Calu3 (cell line): ENCODE measurements around the gene BNIP1. TPM values are rescaled to one million over a fixed set of nuclear protein-coding genes. Genes with fewer than 3 reads are reported as not detected.

Experiments used
- BruUV-seq: library from RNA; stranded (reverse); fragments of 400-500 nt; replicated peaks from 2 replicates; lab custom pipeline; 2021; lab: Mats Ljungman, UMichigan
- CTCF ChIA-PET: fragments of 300-600 bp; sonication (Branson Sonifier 250); formaldehyde crosslinking; loops from one replicate; lab custom pipeline; 2022; ENCODE audit warnings: antibody characterized with exemption; lab: Charles Lee
- DNase-seq: peaks from one replicate; pipeline ENCODE4 v3.0.0; 2022
- H3K27ac Mint-ChIP-seq: one replicate; pipeline ENCODE4 v1.8.0; 2022; ENCODE audit warnings: mixed read lengths; ENCODE audit not compliant: unreplicated experiment
- H3K27me3 Mint-ChIP-seq: one replicate; pipeline ENCODE4 v1.8.0; 2022; ENCODE audit warnings: mixed read lengths; ENCODE audit not compliant: unreplicated experiment
- H3K36me3 Mint-ChIP-seq: one replicate; pipeline ENCODE4 v1.8.0; 2022; ENCODE audit warnings: mild to moderate bottlenecking, moderate library complexity, mixed read lengths; ENCODE audit not compliant: insufficient read depth, unreplicated experiment
- H3K4me1 Mint-ChIP-seq: one replicate; pipeline ENCODE4 v1.8.0; 2022; ENCODE audit warnings: mild to moderate bottlenecking, low read depth, mixed read lengths; ENCODE audit not compliant: unreplicated experiment
- H3K4me3 Mint-ChIP-seq: one replicate; pipeline ENCODE4 v1.8.0; 2022; ENCODE audit warnings: mild to moderate bottlenecking, low read depth, moderate library complexity, mixed read lengths; ENCODE audit not compliant: unreplicated experiment
- H3K9me3 Mint-ChIP-seq: one replicate; pipeline ENCODE4 v1.8.0; 2022; ENCODE audit warnings: low read depth, mixed read lengths; ENCODE audit not compliant: unreplicated experiment
- CTCF ChIP-seq: fragments of 200-600 bp; IDR thresholded peaks from one replicate; pipeline ENCODE4 v1.8.0; 2022; ENCODE audit warnings: antibody characterized with exemption; ENCODE audit not compliant: unreplicated experiment
- intact Hi-C: fragments of 100-400 bp; cut with micrococcal nuclease; formaldehyde crosslinking; loops from one replicate; pipeline ENCODE4 v1.10.0; 2022; ENCODE audit not compliant: unreplicated experiment
- total RNA-seq: library from RNA; stranded (reverse); gene quantifications from 2 replicates; pipeline ENCODE4 v1.2.3, GENCODE V29; 2022

The BNIP1 gene
- total RNA-seq, 1 experiment from 2014 or later, result 13.4 TPM

- CTCF ChIA-PET, result no interaction called here
- no peak for TF ChIP-seq CTCF
- Mint-ChIP-seq H3K27me3 (no peaks in the 10 kb centered on the region), H3K9me3 (peaks cover 5% of the 10 kb centered on the region), H3K27ac (no peak overlapping the region), H3K36me3 (no peaks in the 10 kb centered on the region), H3K4me1 (no peaks in the 10 kb centered on the region), H3K4me3 (no peak overlapping the region)
- DNase-seq, result no peak
- intact Hi-C loops, result no loop called here
- no TSS peak for BruUV-seq
Measured at GRCh38 chr5:173103411-173103810, 40.9 kb upstream of the BNIP1 start.

- BruUV-seq, result no TSS peak
- CTCF ChIA-PET, result interaction anchor here (0.6 kb wide), 1 partner anchor 998 kb away, joined by 8 read pairs; no protein-coding TSS in a partner anchor
- intact Hi-C loops, result no loop called here
- no peaks in the 10 kb centered on the region for H3K9me3 Mint-ChIP-seq
- H3K36me3 Mint-ChIP-seq, result peaks cover 18% of the 10 kb centered on the region
- no peak overlapping the region for H3K27ac Mint-ChIP-seq
- no peaks in the 10 kb centered on the region for H3K4me1 Mint-ChIP-seq
- no peak for DNase-seq
- TF ChIP-seq CTCF, result no peak
- H3K27me3 Mint-ChIP-seq, result no peaks in the 10 kb centered on the region
- no peak overlapping the region for H3K4me3 Mint-ChIP-seq
Measured at GRCh38 chr5:173108914-173109313, 35.4 kb upstream of the BNIP1 start.

- H3K4me3 Mint-ChIP-seq, result no peak overlapping the region
- no TSS peak for BruUV-seq
- H3K4me1 Mint-ChIP-seq, result no peaks in the 10 kb centered on the region
- no peak for TF ChIP-seq CTCF
- intact Hi-C loops, result no loop called here
- no peak overlapping the region for H3K27ac Mint-ChIP-seq
- H3K27me3 Mint-ChIP-seq, result no peaks in the 10 kb centered on the region
- H3K36me3 Mint-ChIP-seq, result peaks cover 13% of the 10 kb centered on the region
- no peaks in the 10 kb centered on the region for H3K9me3 Mint-ChIP-seq
- CTCF ChIA-PET, result interaction anchor here (1.1 kb wide), 1 partner anchor 130 kb away, joined by 4 read pairs; no protein-coding TSS in a partner anchor
- DNase-seq, result no peak
Measured at GRCh38 chr5:173114536-173114935, 29.8 kb upstream of the BNIP1 start.

GRCh38 chr5:173119719-173120118, 24.6 kb upstream of the BNIP1 start:
- Mint-ChIP-seq H3K4me3 (no peak overlapping the region), H3K36me3 (peaks cover 6% of the 10 kb centered on the region), H3K27me3 (no peaks in the 10 kb centered on the region), H3K4me1 (no peaks in the 10 kb centered on the region), H3K9me3 (peaks cover 2% of the 10 kb centered on the region), H3K27ac (no peak overlapping the region)
- intact Hi-C loops, result no loop called here
- CTCF ChIA-PET, result no interaction called here
- BruUV-seq, result no TSS peak
- DNase-seq, result no peak
- TF ChIP-seq CTCF, result no peak
